Subcutaneous abdominal adipose tissue (tissue), 5 donors: ENCODE data around the gene SGIP1.
"Not testable (repeated sequence)": the region's sequence is repeated elsewhere in the genome, so short reads cannot be mapped to it uniquely, and the experiment has no call there.

Source experiments
- H3K27ac ChIP-seq: one replicate; pipeline ENCODE4 v1.7.0; 2013; ENCODE audit warnings: low read depth, mild to moderate bottlenecking, inconsistent platforms, low read length, moderate library complexity
- H3K27me3 ChIP-seq, 5 donors: one replicate each; pipeline ENCODE4 v1.7.0; 2013; ENCODE audit warnings: low read length in 5 of 5, inconsistent platforms in 1 of 5; ENCODE audit not compliant: control insufficient read depth in 5 of 5, insufficient read depth in 4 of 5
- H3K36me3 ChIP-seq, 5 donors: one replicate each; pipeline ENCODE4 v1.7.0; 2013; ENCODE audit warnings: low read length in 5 of 5; ENCODE audit not compliant: control insufficient read depth in 5 of 5, insufficient read depth in 5 of 5
- H3K4me1 ChIP-seq, 5 donors: one replicate each; pipeline ENCODE4 v1.7.0; 2013; ENCODE audit warnings: low read length in 5 of 5, mild to moderate bottlenecking in 3 of 5, moderate library complexity in 1 of 5; ENCODE audit not compliant: control insufficient read depth in 5 of 5, insufficient read depth in 5 of 5
- H3K4me3 ChIP-seq, 5 donors: one replicate each; pipeline ENCODE4 v1.7.0; 2013; ENCODE audit warnings: low read length in 5 of 5, low read depth in 1 of 5
- H3K9ac ChIP-seq, 5 donors: one replicate each; pipeline ENCODE4 v1.7.0; 2013; ENCODE audit warnings: low read length in 5 of 5, mild to moderate bottlenecking in 4 of 5, moderate library complexity in 3 of 5
- H3K9me3 ChIP-seq, 5 donors: one replicate each; pipeline ENCODE4 v1.7.0; 2013; ENCODE audit warnings: low read length in 5 of 5; ENCODE audit not compliant: control insufficient read depth in 5 of 5
- donor health status: healthy.
- donor health status: healthy.
- donor health status: healthy.
- donor health status: healthy.
- donor health status: healthy.

SGIP1 gene

DNA sequence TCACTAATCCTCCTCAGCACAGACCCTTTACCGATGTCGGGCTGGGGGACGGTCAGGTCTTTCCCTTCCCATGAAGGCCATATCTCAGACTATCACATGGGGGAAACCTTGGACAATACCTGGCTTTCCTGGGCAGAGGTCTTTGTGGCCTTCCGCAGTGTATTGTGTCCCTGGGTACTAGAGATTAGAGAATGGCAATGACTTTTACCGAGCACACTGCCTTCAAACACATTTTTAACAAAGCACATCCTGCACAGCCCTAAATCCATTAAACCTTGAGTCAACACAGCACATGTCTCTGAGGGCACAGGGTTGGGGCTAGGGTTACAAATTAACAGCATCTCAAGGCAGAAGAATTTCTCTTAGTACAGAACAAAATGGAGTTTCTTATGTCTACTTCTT is 58.2 kb downstream of the SGIP1 start:
- H3K36me3 ChIP-seq, H3K4me3 ChIP-seq, H3K27ac ChIP-seq, H3K27me3 ChIP-seq, H3K9me3 ChIP-seq, H3K4me1 ChIP-seq, H3K9ac ChIP-seq: not testable (repeated sequence)

DNA sequence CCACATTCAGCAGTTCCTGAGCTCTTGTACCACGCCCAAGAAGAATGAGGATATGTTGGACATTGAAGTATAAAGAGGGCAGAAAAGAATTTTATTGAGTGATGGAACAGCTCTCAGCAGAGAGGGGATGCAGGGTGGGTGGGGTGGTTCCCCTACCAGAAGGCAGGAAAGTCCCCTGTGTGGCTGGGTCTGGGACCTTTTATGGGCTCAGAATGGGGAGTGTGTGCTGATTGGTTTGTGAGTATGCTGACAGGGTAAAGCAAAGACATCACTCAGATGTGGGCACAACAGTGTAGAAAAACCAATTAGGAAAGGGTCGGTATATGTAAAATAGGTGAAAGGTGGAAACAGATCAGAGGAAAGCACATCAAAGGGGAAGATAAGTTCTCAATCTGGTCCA is 62.2 kb downstream of the SGIP1 start:
- Histone ChIP-seq H3K27ac (no peak overlapping the region), H3K27me3 (no peaks in the 10 kb centered on the region), H3K9me3 (peaks cover 0 to 2% (median 0%) of the 10 kb centered on the region in 5 donors), H3K4me1 (no peaks in the 10 kb centered on the region), H3K9ac (no peak overlapping the region), H3K4me3 (no peak overlapping the region), H3K36me3 (no peaks in the 10 kb centered on the region)

DNA sequence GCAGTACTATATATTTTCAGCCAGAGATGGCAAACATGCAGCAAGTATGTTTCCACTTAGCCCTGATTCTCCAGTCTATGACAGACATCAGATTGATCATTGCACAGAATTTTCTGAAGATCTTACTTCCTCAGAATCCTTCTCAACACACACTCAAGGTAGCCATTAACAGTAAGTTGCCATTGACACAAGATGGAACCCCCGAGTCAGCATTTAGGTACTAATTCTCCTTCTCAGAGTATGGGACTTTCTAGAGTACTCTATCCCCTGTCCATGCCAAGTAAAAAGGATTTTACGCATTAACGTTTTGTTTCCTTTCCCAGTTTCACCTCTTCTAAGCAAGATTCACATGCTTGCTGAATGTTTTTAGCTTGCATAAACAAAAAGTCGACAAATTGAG is 63.5 kb downstream of the SGIP1 start:
- Histone ChIP-seq H3K27me3 (no peaks in the 10 kb centered on the region), H3K36me3 (no peaks in the 10 kb centered on the region), H3K4me3 (no peak overlapping the region), H3K27ac (no peak overlapping the region), H3K4me1 (no peaks in the 10 kb centered on the region), H3K9ac (no peak overlapping the region), H3K9me3 (peaks cover 0 to 2% (median 0%) of the 10 kb centered on the region in 5 donors)

DNA sequence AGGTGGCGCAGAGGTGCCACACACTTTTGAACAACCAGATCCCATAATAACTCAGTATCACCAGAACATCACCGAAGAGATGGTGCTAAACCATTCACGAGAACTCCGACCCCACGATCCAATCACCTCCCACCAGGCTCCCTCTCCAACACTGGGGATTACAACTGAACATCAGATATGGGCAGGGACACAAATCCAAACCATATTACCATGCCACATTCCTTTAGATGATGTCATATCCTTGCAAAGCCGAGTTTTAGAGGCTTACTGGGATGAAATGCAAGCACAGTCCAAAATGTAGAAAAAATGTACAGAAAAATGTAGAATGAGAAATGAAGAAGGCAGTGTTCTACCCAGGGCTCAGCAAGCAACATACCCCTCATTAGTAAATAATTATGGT is 64.7 kb downstream of the SGIP1 start:
- H3K27me3 ChIP-seq = no peaks in the 10 kb centered on the region

DNA sequence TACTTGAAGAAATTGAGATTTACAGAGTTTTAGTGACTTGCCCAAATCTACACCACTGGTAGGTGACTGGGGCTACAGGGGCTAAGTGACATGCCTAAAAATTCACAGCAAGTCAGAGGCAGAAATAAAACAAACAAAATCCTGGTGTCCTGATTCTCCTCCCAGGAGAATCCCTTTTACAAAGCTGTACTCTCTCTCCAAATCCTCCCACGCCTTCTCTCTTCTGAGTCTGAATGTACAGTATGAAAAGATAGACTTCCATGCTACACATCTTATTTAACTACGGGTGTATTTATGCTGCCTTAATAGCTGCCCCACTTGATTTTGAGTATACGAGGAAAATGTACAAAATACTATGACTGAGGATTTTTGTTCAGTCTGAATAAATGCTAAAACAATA is 65.4 kb downstream of the SGIP1 start:
- Histone ChIP-seq H3K9ac (no peak overlapping the region), H3K36me3 (no peaks in the 10 kb centered on the region), H3K9me3 (peaks cover 0 to 2% (median 0%) of the 10 kb centered on the region in 5 donors), H3K27me3 (no peaks in the 10 kb centered on the region), H3K27ac (no peak overlapping the region), H3K4me3 (no peak overlapping the region), H3K4me1 (no peaks in the 10 kb centered on the region)

More for the DNA sequence above, 64.7 kb downstream of the SGIP1 start:
- Histone ChIP-seq H3K4me1 (no peaks in the 10 kb centered on the region), H3K9me3 (peaks cover 0 to 2% (median 0%) of the 10 kb centered on the region in 5 donors), H3K36me3 (no peaks in the 10 kb centered on the region), H3K27ac (no peak overlapping the region), H3K4me3 (no peak overlapping the region), H3K9ac (no peak overlapping the region)

DNA sequence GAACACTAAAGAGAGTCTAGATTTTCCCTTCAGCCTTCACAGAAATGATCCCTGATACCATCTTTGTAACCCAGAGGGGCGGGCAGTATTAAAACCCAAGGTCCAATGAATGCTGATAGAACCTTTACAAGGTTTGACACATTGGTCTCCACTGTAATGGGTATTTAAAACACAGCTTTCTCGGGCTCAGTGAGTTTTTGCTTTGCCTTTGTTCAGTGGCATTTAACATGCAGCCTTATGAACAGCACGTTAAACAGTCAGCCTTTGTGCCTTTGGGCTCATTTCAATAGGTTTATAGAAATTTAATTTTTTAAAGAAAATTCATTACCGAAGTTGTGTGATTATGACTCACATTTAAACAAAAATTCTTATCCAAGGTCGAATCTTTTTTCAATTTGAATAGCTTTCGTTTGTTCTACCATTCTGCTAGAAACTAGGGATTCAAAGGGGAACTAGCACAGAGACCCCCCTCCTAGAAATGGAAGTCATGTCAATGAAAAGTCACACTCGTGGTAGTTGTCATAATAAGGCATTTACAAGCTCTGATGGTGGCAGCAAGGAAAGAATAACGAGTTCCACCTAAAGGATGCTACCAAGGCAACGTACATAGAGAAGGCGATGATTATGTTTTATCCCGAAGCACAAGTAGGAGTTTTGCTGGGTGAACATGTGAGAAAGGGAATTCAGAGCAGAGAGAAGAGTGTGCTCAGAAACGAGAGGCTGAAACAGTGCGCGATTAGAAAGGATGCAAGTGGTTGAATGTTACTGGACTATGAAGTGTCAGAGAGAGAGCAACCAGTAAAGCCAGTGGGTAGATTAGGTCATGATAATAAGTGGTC is 66.2 kb downstream of the SGIP1 start:
- H3K36me3 ChIP-seq = no peaks in the 10 kb centered on the region
- no peak overlapping the region for H3K9ac ChIP-seq
- no peaks in the 10 kb centered on the region for H3K27me3 ChIP-seq
- H3K9me3 ChIP-seq = peaks cover 0 to 2% (median 0%) of the 10 kb centered on the region in 5 donors
- no peak overlapping the region for H3K4me3 ChIP-seq
- H3K27ac ChIP-seq = no peak overlapping the region
- H3K4me1 ChIP-seq = no peaks in the 10 kb centered on the region

DNA sequence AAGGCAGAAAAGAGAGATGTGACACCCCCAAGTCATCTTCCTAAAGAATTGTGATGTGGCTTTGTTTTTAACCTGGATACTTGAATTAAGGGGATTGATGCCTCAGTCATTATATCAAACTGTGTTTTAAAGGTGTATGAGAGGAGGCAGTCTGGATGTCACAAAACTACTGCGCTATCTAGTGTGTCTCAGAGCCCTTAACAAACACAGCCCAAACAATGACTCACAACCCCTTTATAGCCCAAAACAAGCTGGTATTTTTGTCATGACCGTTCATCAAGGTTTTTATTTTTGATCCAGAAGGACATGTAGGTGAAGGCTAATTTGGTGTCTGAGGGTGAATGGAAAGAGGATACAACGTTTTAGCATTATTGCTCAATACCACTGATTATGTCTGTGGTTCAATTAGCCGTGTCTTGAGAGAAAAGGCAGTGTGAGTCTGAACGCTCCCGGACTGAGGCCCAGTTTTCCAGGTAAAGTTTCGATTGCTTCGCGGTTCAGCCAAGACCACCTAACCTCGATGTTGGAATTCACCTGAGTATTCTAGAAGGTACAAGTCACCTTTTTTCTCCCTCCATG is 71.6 kb downstream of the SGIP1 start:
- H3K4me1 ChIP-seq = no peaks in the 10 kb centered on the region
- H3K4me3 ChIP-seq = no peak overlapping the region
- H3K27ac ChIP-seq = no peak overlapping the region
- no peak overlapping the region for H3K9ac ChIP-seq
- no peaks in the 10 kb centered on the region for H3K36me3 ChIP-seq
- no peaks in the 10 kb centered on the region for H3K9me3 ChIP-seq
- no peaks in the 10 kb centered on the region for H3K27me3 ChIP-seq

DNA sequence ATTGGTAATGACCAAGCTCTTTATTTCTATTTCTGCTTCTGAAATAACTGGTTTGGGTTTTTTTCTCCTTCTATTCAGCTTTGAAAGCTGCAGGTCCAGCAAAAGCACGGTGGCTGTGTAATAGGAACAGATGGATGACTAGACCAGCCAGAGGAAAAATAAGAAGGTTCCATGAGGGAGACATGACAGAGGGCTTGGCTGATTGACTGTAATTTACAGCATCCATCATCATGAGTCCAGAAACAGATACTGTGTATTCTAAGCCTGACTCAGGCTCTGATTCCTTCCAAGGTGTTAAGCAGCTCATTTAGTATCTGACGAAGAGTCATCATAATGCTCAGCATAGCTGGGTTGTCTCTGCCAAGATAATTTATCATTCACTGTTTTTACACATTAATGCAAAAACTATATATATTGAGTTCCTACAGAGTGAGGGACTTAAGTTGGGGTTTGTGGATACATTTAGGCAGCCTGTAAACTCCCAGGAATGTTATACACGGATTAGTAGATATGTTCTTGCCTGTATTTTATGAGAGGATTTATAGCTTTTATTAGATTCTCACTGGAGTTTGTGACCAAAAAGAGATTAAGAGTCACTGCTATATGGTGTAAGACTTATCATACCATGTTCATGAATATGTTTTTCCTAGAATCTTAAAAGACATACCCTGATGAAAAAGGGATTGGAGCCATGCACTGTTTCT is 72.6 kb downstream of the SGIP1 start:
- H3K27me3 ChIP-seq = no peaks in the 10 kb centered on the region
- no peaks in the 10 kb centered on the region for H3K36me3 ChIP-seq
- H3K4me1 ChIP-seq = no peaks in the 10 kb centered on the region
- H3K9me3 ChIP-seq = no peaks in the 10 kb centered on the region
- H3K9ac ChIP-seq = no peak overlapping the region
- H3K27ac ChIP-seq = no peak overlapping the region
- no peak overlapping the region for H3K4me3 ChIP-seq

DNA sequence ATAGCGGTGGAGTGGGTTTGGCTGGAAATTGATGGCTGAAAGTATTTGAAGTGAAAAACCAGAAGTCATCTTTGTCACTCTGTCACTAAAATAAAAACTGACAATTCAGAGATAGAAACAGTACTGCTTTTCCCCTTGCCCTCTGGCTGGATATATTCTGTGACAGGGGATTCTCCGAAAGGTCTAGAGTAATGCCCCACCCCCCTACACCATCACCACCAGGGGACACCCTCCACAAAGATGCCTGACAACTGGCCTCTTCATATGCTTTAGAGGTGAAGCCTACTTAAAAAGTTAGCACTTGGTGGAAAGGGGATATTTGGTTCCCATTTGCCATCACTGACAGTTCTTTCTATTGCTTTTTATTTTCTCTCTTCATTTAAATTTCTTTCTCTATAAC is 73.5 kb downstream of the SGIP1 start:
- no peak overlapping the region for H3K9ac ChIP-seq
- no peak overlapping the region for H3K27ac ChIP-seq
- no peaks in the 10 kb centered on the region for H3K4me1 ChIP-seq
- no peaks in the 10 kb centered on the region for H3K27me3 ChIP-seq
- no peaks in the 10 kb centered on the region for H3K36me3 ChIP-seq
- H3K9me3 ChIP-seq = no peaks in the 10 kb centered on the region
- no peak overlapping the region for H3K4me3 ChIP-seq

DNA sequence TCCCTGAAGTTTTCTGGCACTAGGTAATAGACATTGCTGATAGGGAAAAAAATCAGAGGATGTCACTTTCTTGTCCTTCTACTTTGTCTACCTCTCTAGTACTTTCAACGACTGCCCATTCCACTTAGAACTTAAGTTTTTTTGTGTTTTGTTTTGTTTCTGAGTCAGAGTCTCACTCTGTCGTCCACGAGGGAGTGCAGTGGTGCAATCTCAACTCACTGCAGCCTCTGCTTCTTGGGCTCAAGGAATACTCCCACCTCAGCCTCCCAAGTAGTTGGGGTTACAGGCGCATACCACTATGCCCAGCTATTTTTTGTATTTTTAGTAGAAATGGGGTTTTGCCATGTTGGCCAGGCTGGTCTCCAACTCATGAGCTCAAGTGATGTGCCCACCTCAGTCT is 79.2 kb downstream of the SGIP1 start:
- Histone ChIP-seq H3K4me1 (no peaks in the 10 kb centered on the region), H3K27me3 (no peaks in the 10 kb centered on the region), H3K36me3 (no peaks in the 10 kb centered on the region), H3K27ac (no peak overlapping the region), H3K9me3 (no peaks in the 10 kb centered on the region), H3K4me3 (no peak overlapping the region), H3K9ac (no peak overlapping the region)
